GM21381 (cell line): Measurements from ENCODE around the gene RNF182.
"Not testable (repeated sequence)": the region's sequence is repeated elsewhere in the genome, so short reads cannot be mapped to it uniquely, and the experiment has no call there.

Experiments
- ATAC-seq: cut with Tn5 transposase; IDR thresholded peaks from one replicate; pipeline ENCODE4 v1.9.1; 2021; ENCODE audit warnings: mild to moderate bottlenecking, moderate library complexity; ENCODE audit not compliant: unreplicated experiment

The RNF182 gene

DNA sequence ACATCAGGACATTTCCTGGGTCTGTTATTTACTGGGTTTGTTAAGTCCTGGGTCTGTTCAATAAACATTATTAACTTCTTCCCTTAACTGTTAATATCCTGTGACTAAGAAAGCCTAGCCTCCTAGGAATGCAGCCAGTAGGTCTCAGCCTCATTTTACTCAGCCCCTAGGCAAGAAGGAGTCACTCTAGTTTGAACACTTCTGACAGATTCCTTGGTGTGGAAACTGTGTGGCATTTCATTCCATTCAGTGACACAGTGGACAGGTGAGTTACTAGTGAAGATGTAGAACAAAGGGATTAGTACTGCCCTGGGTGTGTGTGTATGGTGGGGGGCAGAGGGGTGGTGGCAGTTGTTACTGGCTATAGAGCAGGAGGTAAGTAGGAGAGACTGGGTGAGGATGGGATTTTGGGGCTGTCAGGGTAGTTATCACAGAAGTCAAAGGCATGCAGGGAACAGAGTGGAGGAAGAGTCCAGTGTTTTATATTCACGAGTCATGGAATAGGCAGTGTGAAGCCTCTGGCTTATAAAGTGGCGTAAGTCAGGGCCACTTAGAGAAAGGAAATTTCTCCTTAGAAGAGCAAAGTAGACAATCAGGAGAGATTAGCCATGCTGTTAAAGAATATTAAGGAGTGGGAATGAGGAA is 28.4 kb downstream of the RNF182 start:
- no peak for ATAC-seq

DNA sequence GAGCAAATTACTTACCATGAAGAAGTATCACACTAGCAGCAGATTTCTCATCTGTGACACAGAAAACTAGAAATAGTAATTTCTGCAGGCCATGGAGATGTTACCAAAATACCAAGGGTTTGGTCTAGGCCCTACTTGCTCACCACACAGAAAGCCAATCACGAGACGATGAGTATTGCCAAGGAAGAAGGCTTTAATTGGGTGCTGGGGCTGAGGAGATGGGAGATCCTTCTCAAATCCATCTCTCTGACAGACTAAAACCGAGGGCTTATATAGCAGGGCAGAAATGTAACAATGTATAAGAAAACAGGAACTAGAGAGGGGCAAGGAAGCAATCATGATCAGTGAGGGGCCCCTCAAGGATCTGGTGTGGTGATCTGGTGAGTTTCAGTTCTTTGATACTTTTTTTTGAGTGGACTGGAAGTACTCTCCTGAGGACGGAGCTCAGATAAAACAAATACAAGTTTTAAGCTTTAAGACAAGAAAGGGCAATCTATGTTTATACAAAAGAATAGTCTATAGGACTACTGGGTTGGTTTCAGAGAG is 40.9 kb downstream of the RNF182 start:
- ATAC-seq: no peak

DNA sequence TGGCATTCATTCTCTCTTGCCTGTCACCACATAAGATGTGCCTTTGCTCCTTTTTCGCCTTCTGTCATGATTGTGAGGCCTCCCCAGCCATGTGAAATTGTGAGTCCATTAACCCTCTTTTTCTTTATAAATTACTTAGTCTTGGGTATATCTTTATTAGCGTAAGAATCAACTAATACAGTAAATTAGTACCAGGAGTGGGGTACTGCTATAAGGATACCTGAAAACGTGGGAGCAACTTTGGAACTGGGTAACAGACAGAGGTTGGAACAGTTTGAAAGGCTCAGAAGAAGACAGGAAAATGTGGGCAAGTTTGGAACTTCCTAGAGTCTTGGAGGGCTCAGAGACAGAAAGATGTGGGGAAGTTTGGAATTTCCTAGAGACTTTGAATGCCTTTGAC is 46.6 kb downstream of the RNF182 start:
- no peak for ATAC-seq

DNA sequence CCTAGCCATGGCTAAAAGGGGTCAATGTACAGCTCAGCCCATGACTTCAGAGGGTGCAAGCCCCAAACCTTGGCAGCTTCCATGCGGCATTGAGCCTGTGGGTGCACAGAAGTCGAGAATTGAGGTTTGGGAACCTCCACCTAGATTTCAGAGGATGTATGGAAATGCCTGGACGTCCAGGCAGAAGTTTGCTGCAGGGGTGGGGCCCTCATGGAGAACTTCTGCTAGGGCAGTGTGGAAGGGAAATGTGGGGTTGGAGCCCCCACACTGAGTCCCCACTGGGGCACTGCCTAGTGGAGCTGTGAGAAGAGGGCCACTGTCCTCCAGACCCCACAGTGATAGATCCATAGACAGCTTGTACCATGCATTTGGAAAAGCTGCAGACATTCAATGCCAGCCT is 47.9 kb downstream of the RNF182 start:
- ATAC-seq: not testable (repeated sequence)

DNA sequence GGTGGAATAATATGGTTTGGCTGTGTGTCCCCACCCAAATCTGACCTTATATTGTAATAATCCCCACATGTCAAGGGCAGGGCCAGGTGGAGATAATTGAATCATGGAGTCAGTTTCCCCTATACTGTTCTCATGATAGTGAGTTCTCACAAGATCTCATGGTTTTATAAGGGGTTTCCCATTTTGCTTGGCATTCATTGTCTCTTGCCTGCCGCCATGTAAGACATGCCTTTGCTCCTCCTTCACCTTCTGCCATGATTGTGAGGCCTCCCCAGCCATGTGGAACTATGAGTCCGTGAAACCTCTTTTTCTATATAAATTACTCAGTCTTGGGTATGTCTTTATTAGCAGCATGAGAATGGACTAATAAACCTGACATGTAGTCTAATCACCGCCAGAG is 48.7 kb downstream of the RNF182 start:
- not testable (repeated sequence) for ATAC-seq

DNA sequence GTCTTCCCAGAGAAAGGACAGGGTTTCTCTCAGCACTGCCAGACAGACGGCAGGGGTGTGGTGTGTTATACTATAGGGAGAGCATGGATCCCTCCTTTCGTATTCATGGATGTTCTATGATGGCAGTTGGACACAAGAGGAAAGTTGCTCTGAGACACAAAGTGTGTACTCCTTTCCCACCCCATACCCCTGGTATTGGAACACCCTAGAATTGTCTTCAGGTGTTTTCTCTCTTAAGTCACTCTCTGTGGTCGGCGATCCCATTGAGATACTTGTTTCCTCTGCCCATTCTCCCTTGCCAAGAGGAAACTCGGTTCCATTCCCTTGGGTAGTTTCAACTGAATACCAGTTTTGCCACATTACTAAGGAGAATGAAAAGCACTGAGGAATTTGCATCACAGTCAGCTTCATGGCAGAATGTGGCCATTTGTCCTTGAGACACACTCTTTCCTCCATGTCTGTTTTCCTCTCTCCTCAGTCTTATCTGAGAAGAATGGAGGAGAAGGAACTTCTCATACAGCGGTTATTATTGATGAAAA is 53.4 kb downstream of the RNF182 start:
- ATAC-seq: no peak

DNA sequence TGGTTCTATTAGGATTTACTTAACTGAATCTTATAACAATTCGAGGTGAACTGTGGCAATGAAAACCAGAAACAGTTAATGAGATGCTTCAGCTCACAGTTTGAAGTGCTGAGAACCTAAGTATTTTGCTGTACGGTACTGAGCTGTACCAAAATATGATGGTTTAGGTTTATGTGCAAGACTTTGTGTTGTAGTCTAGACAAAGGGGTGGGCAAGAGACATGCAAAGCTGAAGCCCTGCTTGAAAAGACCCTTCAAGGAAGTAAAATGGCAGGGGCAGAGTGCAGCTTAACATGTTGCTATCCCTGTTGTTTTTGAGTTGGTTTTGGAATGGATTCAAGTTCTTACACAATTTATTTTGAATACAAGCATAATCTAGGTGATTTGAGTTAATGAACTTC is 54.0 kb downstream of the RNF182 start:
- ATAC-seq: no peak

DNA sequence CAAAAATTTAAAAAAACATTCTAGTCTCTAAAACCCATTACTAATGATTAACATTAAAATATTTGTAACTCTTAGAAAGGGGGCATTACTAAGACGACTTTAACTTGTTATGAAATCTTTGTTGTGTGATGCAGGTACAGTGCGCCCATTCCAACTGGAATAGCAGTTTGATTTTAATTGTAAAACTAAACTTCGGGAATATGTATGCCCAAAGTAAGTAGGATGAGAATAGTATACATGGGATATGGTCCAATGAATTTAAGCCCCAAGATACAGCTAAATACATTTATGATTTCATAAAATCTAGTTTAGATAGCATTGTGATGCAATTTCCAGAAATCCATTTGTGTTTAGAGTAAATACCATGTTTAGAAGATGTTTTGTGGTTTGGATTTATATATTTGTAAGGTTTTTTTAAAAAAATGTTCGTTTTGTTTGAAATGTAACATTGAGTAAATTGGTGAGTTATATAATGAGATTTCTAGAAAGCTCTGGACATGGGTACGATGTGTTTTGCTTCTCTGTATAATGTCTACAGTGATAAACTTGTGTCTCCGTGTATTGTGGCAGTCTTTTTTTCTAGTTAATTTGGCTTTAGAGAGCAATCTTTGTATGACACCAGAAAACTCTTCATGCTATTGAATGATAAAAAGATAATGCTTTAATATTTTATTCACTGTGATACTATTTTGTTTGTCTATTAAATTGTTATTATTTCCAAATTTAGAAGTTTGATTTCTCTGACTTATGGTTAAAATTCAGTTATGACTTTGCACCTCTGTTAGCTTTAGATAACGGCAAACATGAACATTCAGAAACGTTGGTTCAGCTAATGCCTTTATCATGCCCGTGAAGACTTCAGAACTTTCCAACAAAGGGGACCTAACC is 54.8 kb downstream of the RNF182 start:
- ATAC-seq: no peak

DNA sequence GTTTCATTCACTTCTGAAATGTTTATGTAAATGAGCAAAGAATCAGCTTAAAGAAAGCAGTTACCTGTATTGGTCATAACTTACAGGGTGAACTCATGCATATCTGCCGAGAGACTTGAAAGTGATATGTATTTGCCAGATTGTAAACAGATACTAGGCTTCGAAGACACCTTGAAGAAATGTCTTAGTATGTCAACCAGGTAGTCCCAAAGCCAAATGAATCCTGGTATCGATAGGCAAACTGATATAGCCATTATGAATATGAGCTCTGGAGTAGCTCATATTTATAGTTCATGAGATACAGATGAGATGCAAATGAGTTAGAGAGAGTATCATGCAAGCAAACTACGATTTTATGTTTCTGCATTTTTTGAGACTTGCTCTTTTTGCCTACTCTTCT is 55.8 kb downstream of the RNF182 start:
- no peak for ATAC-seq

DNA sequence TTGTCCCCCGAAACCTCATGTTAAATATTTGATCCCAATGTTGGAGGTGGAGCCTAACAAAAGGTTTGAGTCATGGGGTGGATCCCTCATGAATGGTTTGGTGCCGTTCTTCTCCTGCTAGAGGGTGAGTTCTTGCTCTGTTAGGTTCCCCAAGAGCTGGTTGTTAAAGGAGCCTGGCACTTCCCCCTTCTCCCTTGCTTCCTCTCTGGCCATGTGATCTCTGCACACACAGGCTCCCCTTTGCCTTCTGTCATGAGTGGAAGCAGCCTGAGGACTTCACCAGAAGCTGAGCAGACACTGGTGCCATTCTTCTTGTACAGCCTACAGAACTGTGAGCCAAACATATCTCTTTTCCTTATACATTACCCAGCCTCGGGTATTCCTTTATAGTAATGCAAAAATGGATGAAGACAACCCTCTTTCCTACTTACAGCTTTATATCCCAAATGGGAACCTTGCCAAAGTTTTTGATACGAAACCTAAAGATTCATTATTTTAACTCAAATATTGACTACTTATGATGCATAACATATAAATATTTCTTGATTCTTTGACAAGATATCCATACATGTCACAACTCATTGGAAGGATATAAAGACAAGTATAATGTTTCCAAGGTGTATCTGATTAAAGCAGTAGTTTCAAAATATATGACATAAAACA is 61.0 kb downstream of the RNF182 start:
- ATAC-seq: no peak

DNA sequence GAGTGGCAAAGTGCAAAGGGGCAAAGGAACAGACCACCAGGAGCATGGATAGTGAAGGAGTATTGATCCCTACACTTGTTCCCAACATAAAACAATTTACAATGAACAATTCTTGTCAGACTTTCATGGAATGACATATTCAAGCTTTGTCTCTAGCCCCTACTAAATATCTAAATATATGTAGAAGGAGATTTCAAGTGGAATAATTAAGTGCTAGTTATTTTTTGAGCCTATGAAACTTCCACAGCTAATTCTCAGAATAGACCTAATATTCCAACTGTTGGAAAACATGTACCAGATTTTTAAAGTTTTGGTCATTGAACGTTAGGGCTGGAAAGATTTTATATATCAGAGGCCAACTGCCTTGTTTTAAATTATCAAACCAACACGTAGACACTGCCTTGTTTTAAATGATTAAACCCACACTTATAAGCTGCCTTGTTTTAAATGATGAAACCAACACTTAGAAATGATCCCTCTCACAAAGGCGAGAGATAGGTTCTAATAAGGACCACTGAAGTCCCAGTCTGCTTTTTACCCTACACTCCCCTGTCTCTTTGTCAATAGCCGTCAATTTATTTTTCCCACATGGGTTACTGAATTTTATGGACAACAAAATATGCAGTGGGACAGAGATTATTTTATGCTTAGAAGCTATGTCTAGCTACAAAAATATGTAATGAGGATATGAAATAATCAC is 62.1 kb downstream of the RNF182 start:
- ATAC-seq: no peak

DNA sequence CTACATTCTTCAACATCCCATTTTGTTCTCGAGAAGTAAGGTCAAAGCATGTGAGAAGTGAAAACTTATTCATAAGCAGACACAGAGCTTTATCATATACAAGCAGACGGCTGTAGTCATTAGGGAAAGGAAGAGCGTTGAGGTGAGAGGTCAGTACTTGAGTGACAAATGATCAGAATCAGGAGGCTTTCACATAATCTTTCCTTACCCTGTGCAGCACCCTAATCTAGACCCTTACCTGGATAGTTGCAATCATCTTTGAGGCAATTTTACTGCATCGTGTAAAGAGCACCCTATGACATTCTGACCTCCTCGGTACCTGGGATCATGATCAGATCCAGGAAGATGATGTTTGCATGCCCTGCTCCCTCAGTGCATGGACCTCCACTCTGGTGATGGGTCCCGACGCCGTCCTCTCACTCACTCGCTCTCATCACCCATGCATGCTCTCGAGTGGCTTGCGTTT is 62.7 kb downstream of the RNF182 start:
- ATAC-seq: no peak

DNA sequence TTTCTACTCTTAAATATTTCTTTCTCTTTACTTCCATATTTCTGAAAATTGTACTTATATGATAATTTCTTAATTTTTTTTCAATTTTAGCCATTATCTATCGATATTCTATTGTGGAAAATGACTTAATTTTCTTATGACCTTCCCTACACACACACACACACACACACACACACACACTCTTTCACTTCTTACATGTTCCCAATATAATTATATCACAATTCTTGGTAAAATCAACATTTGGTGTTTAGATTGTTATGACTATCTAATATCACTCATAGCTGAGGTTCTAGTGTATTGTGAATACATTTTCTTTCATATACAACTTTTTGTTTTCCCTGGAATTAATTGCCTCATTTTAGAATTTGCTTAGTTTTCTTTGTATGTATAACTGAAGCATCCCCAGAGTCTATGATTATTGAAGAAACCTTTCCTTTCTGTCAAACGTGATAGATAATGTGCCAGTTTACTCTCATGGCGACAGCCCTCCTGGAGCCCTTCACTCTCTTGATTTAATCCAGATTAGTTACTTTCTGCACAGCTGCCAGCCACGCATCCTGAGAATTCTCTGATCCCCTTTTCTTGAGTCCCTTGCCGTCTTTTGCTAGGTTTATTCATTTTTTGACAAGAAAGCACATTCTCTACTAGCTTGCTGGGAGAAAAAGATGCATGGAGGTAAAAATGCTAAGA is 63.4 kb downstream of the RNF182 start:
- ATAC-seq: no peak

DNA sequence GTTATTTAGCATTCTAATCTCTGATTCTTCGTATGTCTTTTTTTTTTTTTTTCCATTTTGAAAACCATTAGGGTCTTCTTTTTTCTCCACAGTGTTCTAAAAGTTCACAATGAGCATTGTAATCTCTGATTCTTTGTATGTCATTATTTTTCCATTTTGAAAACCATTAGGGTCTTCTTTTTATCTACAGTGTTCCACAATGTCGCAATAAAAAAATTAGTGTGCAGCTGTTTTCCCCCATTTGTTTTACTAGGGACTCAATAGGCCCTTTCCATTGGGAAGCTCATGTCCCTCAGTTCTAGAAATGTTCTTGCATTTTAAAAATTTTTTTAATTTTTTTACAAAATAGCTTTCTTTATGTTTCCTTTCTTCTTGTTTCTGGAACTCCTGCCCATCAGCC is 64.2 kb downstream of the RNF182 start:
- no peak for ATAC-seq

DNA sequence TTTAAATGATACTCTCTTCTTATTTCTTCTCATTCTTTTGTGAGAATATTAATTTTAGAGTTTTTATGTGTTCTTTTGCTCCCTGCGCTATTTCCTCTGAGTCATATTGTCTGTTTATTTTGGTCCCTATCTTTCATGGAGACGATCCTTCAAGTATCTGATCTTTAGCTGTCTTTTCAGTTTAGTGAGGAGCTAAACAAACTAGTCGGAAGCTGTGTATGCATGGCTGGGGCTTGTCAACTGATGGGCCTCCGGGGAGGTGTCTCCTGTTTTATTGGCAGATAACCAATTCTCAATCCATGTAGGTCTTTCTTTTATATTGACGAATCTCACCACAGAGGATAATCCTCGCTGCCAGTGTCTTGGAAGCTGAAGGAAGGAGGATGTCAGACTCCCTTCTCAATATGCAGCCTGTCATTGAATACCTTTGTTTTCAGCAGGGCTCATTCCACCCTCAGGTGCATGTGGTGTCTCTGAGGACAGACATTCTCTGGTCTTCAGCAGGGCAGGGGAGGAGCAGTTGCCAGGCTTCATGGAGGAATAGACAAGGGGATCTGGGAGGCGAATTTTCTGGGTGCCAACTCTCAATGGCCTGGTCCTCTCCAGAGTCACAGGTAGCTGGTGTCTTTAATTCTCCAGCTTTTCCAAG is 64.9 kb downstream of the RNF182 start:
- ATAC-seq: no peak

DNA sequence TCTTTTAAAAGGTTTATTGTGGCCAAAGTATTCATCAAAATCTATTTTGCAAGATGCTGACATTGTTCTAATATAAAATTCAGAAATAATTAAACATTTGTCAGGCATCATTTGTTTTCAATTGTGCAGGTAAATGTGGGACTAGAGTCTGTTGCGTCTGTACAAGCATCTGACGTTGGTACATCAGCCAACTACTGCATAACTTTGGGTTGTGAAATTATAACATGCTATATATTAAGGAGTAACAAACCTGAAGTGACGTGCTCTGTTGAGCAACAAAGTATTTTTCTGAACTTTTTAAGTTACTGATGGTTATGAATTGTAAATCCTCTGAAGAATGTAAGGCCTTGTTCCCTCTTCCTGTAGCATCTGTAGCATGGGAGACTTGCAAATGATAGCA is 66.0 kb downstream of the RNF182 start:
- no peak for ATAC-seq

DNA sequence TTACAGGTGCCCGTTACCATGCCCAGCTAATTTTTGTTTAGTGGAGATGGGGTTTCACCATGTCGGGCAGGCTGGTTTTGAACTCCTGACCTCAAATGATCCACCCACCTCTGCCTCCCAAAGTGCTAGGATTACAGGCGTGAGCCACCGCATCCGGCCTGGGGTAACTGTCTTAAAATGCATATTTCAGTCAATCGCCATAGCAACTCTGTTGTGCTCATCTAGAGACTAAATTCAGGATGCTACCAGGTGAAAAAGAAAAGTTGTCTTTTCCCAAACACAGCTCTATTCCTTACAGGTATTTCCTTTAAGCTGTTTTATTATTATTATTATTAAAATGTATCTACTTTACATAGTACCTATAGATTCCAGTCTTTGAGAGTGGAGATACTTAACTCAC is 66.6 kb downstream of the RNF182 start:
- no peak for ATAC-seq

DNA sequence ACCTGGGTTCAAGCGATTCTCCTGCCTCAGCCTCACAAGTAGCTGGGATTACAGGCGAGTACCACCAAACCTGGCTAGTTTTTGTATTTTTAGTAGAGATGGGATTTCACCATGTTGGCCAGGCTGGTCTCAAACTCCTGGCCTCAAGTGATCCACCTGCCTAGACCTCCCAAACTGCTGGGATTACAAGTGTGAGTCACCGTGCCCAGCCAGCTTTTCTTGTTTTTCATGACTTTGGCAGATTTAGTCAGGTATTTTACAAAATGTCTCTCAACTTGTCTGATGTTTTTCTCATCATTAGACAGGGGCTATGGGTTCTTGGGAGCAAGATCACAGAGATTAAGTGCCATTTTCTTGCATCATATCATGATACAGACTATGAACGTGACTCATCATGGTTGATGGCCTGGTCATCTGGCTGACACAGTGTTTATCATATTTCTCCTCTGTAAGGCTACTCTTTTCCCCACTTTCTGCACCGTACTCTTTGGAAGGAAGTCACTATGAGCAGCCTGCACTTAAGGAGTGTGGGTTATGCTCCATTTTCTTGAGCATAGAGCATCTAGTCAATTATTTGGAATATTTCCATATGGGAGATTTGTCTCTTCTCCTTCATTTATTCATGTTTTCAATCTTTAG is 67.8 kb downstream of the RNF182 start:
- no peak for ATAC-seq

DNA sequence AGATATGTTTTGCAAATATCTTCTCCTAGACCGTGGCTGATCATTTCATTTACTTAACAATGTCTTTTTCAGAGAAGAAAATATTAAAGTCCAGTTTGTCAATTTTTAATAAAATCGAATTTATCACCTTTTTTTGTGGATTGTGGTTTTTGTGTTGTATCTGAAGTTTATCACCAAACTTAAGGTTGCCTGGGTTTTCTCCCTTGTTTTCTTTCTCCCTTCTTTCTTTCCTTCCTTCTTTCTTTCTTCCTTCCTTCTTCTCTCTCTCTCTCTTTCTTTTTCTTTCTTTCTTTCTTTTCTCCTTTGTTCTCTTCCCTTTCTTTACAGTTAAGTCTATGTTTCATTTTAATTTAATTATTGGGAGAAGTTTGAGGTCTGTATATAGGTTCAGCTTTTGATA is 68.7 kb downstream of the RNF182 start:
- ATAC-seq: no peak
